GM21723 (cell line): ENCODE results near the gene MT3.
"Not testable (repeated sequence)": the region's sequence is repeated elsewhere in the genome, so short reads cannot be mapped to it uniquely, and the experiment has no call there.

Experiments used
- ATAC-seq: cut with Tn5 transposase; IDR thresholded peaks from one replicate; pipeline ENCODE4 v1.9.1; 2021; ENCODE audit warnings: mild to moderate bottlenecking, moderate library complexity; ENCODE audit not compliant: unreplicated experiment

Gene MT3

GRCh38 chr16:56577300-56577625 lies 12.1 kb upstream of the MT3 start:
- ATAC-seq = no peak

- no peak for ATAC-seq
Observed at GRCh38 chr16:56580391-56581048, 8.8 kb upstream of the MT3 start.

- not testable (repeated sequence) for ATAC-seq
Observed at GRCh38 chr16:56582911-56583310, 6.4 kb upstream of the MT3 start.

- no peak for ATAC-seq
Observed at GRCh38 chr16:56583351-56584168, 5.8 kb upstream of the MT3 start.

- no peak for ATAC-seq
Observed at GRCh38 chr16:56584276-56584675, 5.1 kb upstream of the MT3 start.

GRCh38 chr16:56588781-56589140 lies 567 bp upstream of the MT3 start:
- no peak for ATAC-seq

GRCh38 chr16:56591377-56592060 lies 2.2 kb downstream of the MT3 start:
- no peak for ATAC-seq

- no peak for ATAC-seq
Observed at GRCh38 chr16:56593573-56594291, 4.4 kb downstream of the MT3 start.

GRCh38 chr16:56594292-56594619 lies 4.9 kb downstream of the MT3 start:
- no peak for ATAC-seq

- ATAC-seq = no peak
Observed at GRCh38 chr16:56600398-56600999, 11.2 kb downstream of the MT3 start.

- ATAC-seq = no peak
Observed at GRCh38 chr16:56601325-56601724, 12.0 kb downstream of the MT3 start.

- no peak for ATAC-seq
Observed at GRCh38 chr16:56603589-56603988, 14.3 kb downstream of the MT3 start.

GRCh38 chr16:56604966-56605365 lies 15.6 kb downstream of the MT3 start:
- no peak for ATAC-seq

- ATAC-seq = no peak
Observed at GRCh38 chr16:56605475-56605874, 16.1 kb downstream of the MT3 start.

GRCh38 chr16:56606071-56606475 lies 16.7 kb downstream of the MT3 start:
- ATAC-seq = no peak

GRCh38 chr16:56606476-56607108 lies 17.3 kb downstream of the MT3 start:
- no peak for ATAC-seq

GRCh38 chr16:56607109-56607618 lies 17.8 kb downstream of the MT3 start:
- ATAC-seq = no peak

- no peak for ATAC-seq
Observed at GRCh38 chr16:56607675-56608042, 18.3 kb downstream of the MT3 start.

GRCh38 chr16:56608043-56608875 lies 18.9 kb downstream of the MT3 start, which contains the start of gene MT2A:
Gene MT2A (plus strand): TSS chr16:56608584. CDS start chr16:56608656, 72 bp downstream.
- ATAC-seq = peak; percentile 85
